Left ventricle myocardium superior (tissue), 1 donor: ENCODE measurements around the gene SKP1. TPM values are rescaled to one million over a fixed set of nuclear protein-coding genes. Genes with fewer than 3 reads are reported as not detected.
A peak's percentile ranks its signal among the peaks of the same experiment; 100 is the strongest.

Experiments
- ATAC-seq: fragments of 200-7000 bp; cut with Tn5 transposase; one replicate; pipeline ENCODE4 v1.9.1; 2020; ENCODE audit warnings: mild to moderate bottlenecking, moderate library complexity
- DNase-seq: peaks from one replicate; pipeline ENCODE4 v3.0.0-alpha.2; 2020
- intact Hi-C: fragments of 100-400 bp; cut with micrococcal nuclease; formaldehyde crosslinking; loops from one replicate; pipeline ENCODE4 v1.11.0; 2022
- microRNA-seq: library from miRNA; unstranded; fragments of <30 nt; microRNA quantifications from one replicate; pipeline ENCODE4 v1.2.0, GENCODE V29; 2020; ENCODE audit warnings: borderline number of aligned reads
- total RNA-seq: library from RNA; stranded (reverse); fragmentation: NEBNext Ultra II Directional; extraction: Animal tissue kit (Norgen Biotek cat#: 25700); gene quantifications from one replicate; pipeline ENCODE4 v1.2.1, GENCODE V29; 2021
- donor health status: DM: no; HTN: yes; CAD: no; lungs with severe emphysema.

Gene SKP1
- total RNA-seq, 1 donor from 2014 or later, result 478 TPM

DNA sequence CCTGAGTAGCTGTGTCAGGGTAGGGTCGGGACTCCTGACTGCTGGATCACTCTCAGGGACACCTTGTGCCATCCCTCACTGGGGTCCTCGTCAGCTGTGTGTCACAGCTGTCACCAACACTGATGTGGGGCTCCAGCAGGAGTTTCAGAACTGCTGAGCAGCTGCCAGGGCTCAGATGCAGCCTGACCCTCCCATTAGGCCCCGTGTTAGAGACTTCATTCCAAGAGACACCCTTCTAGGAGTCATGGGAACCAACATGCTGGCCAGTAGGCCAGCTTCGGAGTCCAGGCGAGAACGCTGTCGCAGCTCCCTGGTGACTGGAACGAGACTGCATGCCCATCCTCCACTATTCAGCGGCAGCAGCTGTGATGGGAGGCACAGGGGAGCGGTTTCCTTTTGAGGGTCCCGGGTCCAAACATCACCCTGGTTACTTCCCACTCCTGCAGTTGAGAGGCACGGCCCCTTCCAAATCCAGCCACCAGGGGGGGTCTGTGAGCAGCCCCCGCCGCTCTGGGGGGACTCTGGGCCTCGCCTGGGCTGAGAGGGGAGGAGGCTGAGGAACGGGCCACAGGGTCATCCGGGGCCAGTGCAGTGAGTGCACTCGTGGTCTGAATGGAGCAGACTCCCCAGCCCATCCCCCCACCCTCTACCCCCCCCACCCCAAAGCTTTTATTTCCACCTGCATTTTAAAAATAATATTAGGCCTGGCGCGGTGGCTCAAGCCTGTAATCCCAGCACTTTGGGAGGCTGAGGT lies 74.9 kb downstream of the SKP1 start:
- ATAC-seq (peak; percentile 86), DNase-seq (peak; percentile 78)
- intact Hi-C loops, result no loop called here

DNA sequence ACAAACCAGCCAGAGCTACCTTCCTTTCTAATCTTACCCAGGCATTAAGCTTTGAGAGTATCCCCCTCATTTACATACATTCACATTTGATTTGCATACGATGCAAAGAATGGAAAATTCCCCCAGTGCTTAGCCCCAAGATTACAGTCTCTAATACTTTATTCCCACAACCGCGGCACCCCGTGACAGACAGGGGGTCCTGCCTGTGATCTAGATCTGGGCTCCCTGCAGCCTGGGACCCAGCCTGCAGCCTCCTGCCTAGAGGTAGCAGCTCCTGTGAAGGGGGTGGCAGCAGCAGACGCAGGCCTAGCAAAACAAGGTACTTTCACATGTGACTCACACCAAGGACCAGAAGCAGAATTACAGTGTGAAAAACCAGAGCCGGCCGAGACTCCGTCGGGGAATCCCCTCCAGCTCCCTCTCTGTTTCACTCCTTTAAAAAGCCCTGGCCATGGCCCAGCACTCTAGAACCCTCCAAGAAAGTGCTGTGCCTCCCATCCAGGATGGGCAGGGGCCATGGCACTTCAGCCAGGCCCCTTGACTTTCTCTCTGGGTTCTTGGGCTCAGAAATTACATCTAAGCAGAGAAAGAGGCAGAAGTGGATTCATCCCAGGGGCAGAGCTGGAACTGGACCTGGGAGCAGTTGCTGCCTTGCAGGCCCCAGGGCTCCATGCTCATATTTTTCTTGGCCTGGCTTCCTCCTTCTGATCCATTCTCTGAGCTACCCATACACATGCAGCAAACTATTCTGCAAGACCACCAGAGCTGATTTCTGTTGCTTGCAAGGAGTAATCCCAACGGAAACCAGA lies 76.3 kb downstream of the SKP1 start:
- intact Hi-C loops, result no loop called here
- peak; percentile 25 for ATAC-seq
- DNase-seq, result no peak

DNA sequence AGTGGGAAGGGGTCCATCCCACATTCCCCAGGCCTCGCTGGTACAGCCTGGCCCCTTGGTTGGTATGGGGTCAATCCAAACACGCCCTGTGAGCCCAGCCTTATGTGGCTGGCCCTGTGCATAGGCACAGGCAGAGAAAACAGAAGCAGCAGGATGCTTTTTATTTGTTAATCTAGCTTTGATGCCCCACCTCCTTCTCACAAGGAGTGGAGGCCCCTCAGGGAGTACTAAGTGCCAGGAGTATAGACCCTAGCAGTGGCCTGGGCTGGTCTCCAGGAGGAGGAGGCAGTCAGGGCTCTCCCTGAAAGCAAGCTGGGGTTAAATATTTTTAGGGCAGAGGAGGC lies 76.8 kb downstream of the SKP1 start:
- no peak for DNase-seq
- intact Hi-C loops, result no loop called here
- no peak for ATAC-seq

DNA sequence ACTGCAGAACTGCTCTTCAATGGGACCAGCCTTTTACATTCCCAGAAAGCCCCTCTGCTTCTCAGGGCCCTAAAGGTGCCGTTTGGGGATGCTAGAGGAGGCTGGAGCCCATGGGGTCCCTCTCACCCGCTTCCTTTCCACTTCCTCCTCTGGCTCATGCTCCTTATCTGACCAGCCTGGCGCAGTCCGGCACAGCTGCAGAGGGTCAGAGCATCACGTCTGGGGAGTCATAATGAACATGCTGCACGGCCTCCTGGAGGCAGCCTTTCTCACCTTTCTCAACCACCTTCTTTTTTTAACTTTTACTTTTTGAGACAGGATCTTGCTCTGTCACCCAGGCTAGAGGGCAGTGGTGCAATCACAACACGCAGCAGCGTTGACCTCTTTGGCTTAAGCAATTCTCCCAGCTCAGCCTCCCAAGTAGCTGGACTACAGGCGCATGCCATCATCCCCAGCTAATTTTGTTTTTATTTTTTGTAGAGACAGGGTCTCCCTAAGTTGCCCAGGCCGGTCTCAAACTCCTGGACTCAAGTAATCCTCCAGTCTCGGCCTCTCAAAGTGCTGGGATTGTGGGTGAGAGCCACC lies 77.4 kb downstream of the SKP1 start:
- ATAC-seq (no peak), DNase-seq (no peak)
- intact Hi-C loops, result no loop called here

Small RNA genes lying within 50 kb of the gene (microRNA-seq; reads per million reads assigned to microRNA genes)
- not detected for gene MIR3661

Other genes starting within 250 kb of the SKP1 start
- gene C5orf15, start 208.3 kb downstream of the SKP1 start, total RNA-seq, result 32.9 TPM
- 515 TPM for gene VDAC1, start 172.0 kb downstream of the SKP1 start, total RNA-seq
- gene TCF7, start 62.3 kb downstream of the SKP1 start, total RNA-seq, result 3.4 TPM
- gene PPP2CA, start 49.1 kb upstream of the SKP1 start, total RNA-seq, result 143 TPM
- gene CDKL3, start 190.2 kb upstream of the SKP1 start, total RNA-seq, result 4.5 TPM
- gene UBE2B, start 194.6 kb upstream of the SKP1 start, total RNA-seq, result 236 TPM
- 46.0 TPM for gene CDKN2AIPNL, start 234.9 kb upstream of the SKP1 start, total RNA-seq